Measurements from ENCODE around the gene PIGU. TPM values are rescaled to one million over a fixed set of nuclear protein-coding genes. Genes with fewer than 3 reads are reported as not detected.

PIGU gene
- total and polyA plus RNA-seq, 2 donors (not counting 3 experiments of a cell fraction or from before 2014, with no cell fraction given) = 20.3 to 81.8 TPM

GRCh38 chr20:34558320-34559218, 118.3 kb downstream of the PIGU start, which contains the start of gene MAP1LC3A:
TSS of gene MAP1LC3A (plus strand) at chr20:34558718. CDS start at chr20:34558869, 151 bp downstream.
- peak within 1 kb of the TSS; percentile 77 for H3K27ac ChIP-seq (ENCODE audit: insufficient read depth, low read depth, low read length)
- TF ChIP-seq FOS (IDR thresholded peaks at IDR 0.05; ENCODE audit: borderline replicate concordance, insufficient read depth, low read length) = no peak
- no peak for TF ChIP-seq EZH2 (IDR thresholded peaks at IDR 0.05; ENCODE audit: borderline replicate concordance, low read depth, low read length, severe bottlenecking)
- no peak for TF ChIP-seq MAX (IDR thresholded peaks at IDR 0.05; ENCODE audit: insufficient read depth, insufficient read length)
- TF ChIP-seq MYC (IDR thresholded peaks at IDR 0.05; ENCODE audit: low read depth, low read length) = no peak
- TF ChIP-seq JUN (IDR thresholded peaks at IDR 0.05; ENCODE audit: borderline replicate concordance, insufficient read depth, insufficient read length, low read depth) = no peak
- no peak for TF ChIP-seq GATA2 (IDR thresholded peaks at IDR 0.05; ENCODE audit: insufficient read depth, insufficient read length, low read depth, low read length)
- TF ChIP-seq POLR2AphosphoS5 (IDR thresholded peaks at IDR 0.05; ENCODE audit: insufficient read depth, low read depth, low read length) = peak; percentile 27
- TF ChIP-seq POLR2A (IDR thresholded peaks at IDR 0.05; ENCODE audit: low read depth, low read length) = no peak
- no peak for TF ChIP-seq CTCF (IDR thresholded peaks at IDR 0.05; ENCODE audit: extremely low read depth in 1 of 2, insufficient read depth in 1 of 2, low read depth in 1 of 2, low read length in 2 of 2)
- peak; percentile 89 for FAIRE-seq
- peak within 1 kb of the TSS; percentile 46 for H3K4me2 ChIP-seq (ENCODE audit: insufficient read depth, low read length)
- H2AFZ ChIP-seq (ENCODE audit: low read depth, low read length) = peak within 1 kb of the TSS; percentile 83
- intact Hi-C loops (cut with micrococcal nuclease) = loop anchor here (2.0 kb wide), 1 partner anchor 150 kb away; no protein-coding TSS in a partner anchor
- BruUV-seq (replicated peaks) = no TSS peak
- no peaks in the 10 kb centered on the region for H3K27me3 ChIP-seq (ENCODE audit: control insufficient read depth in 2 of 2, insufficient read depth in 2 of 2, low read length in 2 of 2)
- CTCF ChIA-PET = interaction anchor here (0.7 to 3.1 kb wide), 11 partner anchors 13 to 368 kb away, joined by 3 to 10 read pairs (median 4); partner anchors contain the start of gene TP53INP2
- H4K20me1 ChIP-seq (replicated peaks; ENCODE audit: control insufficient read depth, extremely low read depth, insufficient read depth, low read length) = no peaks in the 10 kb centered on the region
- no peaks in the 10 kb centered on the region for H3K36me3 ChIP-seq (ENCODE audit: control insufficient read depth in 2 of 2, extremely low read depth in 1 of 2, insufficient read depth in 2 of 2, low read length in 2 of 2)
- POLR2A ChIA-PET = interaction anchor here (1.2 kb wide), 1 partner anchor 145 kb away, joined by 4 read pairs; the partner anchor contains the start of gene TP53INP2
- peak within 1 kb of the TSS; percentile 60 to 92 (median 73) for H3K4me3 ChIP-seq (replicated peaks in 1 of 3; ENCODE audit: insufficient read depth in 1 of 3, low read depth in 1 of 3, low read length in 3 of 3)
- no peaks in the 10 kb centered on the region for H3K4me1 ChIP-seq (ENCODE audit: control insufficient read depth, extremely low read depth, insufficient read depth, low read length)
- H3K79me2 ChIP-seq (ENCODE audit: control insufficient read depth, insufficient read depth, low read length) = no peaks in the 10 kb centered on the region
- no peaks in the 10 kb centered on the region for H3K9me3 ChIP-seq (replicated peaks; ENCODE audit: control insufficient read depth, insufficient read depth, low read length)
- peak; percentile 93 for DNase-seq (ENCODE audit: low read depth, low spot score)
- dilution Hi-C loops (cut with MboI; ENCODE audit: extremely low pct_ligation_motif_present, low sequenced_read_pairs) = no loop called here
- peak within 1 kb of the TSS; percentile 83 for H3K9ac ChIP-seq (replicated peaks; ENCODE audit: extremely low read depth, insufficient read depth, low read length)
- H3K9me1 ChIP-seq (replicated peaks; ENCODE audit: control insufficient read depth, extremely low read depth, insufficient read depth, low read length) = no peaks in the 10 kb centered on the region

Data from endothelial cell of umbilical vein (primary cell).